Ovary (tissue), 3 donors: ENCODE data around the gene CRNKL1.

ENCODE experiments used
- EP300 ChIP-seq: sonication (generic); formaldehyde crosslinking; IDR thresholded peaks from one replicate; pipeline ENCODE4 v1.6.1; 2017; ENCODE audit warnings: antibody characterized with exemption
- TF ChIP-seq, protein P1 (sequence below), 3 donors: fragments of 450-650 bp in 2 of 3; fragments of 200-600 bp in 1 of 3; IDR thresholded peaks; one replicate each; pipeline versions ENCODE4 v1.5.1 to v1.8.0; 2016 to 2022; ENCODE audit warnings: antibody characterized with exemption in 3 of 3, mild to moderate bottlenecking in 1 of 3
- donor health status: DM: no; HTN: no; CAD: no.

GRCh38 chr20:20051767-20052073 is 546 bp downstream of the CRNKL1 start:
- no peak for TF ChIP-seq EP300
- TF ChIP-seq, protein P1, sequence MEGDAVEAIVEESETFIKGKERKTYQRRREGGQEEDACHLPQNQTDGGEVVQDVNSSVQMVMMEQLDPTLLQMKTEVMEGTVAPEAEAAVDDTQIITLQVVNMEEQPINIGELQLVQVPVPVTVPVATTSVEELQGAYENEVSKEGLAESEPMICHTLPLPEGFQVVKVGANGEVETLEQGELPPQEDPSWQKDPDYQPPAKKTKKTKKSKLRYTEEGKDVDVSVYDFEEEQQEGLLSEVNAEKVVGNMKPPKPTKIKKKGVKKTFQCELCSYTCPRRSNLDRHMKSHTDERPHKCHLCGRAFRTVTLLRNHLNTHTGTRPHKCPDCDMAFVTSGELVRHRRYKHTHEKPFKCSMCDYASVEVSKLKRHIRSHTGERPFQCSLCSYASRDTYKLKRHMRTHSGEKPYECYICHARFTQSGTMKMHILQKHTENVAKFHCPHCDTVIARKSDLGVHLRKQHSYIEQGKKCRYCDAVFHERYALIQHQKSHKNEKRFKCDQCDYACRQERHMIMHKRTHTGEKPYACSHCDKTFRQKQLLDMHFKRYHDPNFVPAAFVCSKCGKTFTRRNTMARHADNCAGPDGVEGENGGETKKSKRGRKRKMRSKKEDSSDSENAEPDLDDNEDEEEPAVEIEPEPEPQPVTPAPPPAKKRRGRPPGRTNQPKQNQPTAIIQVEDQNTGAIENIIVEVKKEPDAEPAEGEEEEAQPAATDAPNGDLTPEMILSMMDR (IDR thresholded peaks at IDR 0.05) = no peak
